HCT116 (cell line): ENCODE data around the gene LRRK1. TPM values are rescaled to one million over a fixed set of nuclear protein-coding genes. Genes with fewer than 3 reads are reported as not detected.

Experiments used
- ATAC-seq: fragments of 200-7000 bp; cut with Tn5 transposase; 2 replicates; pipeline ENCODE4 v1.9.1; 2020; ENCODE audit warnings: mild to moderate bottlenecking, moderate library complexity
- BruUV-seq: library from RNA; stranded (reverse); fragments of 400-500 nt; replicated peaks from 2 replicates; lab custom pipeline; 2021; lab: Mats Ljungman, UMichigan
- CTCF ChIA-PET: fragments of 300-600 bp; sonication (Branson Sonifier 250); formaldehyde crosslinking; loops from one replicate; lab custom pipeline; 2021; ENCODE audit warnings: antibody characterized with exemption; lab: Charles Lee
- POLR2A ChIA-PET: fragments of 300-600, 350-600 bp; sonication (Branson Sonifier 250); formaldehyde crosslinking; loops from one replicate; lab custom pipeline; 2021; ENCODE audit warnings: antibody characterized with exemption; lab: Charles Lee
- RAD21 ChIA-PET, 2 experiments: fragments of 300-600 bp; sonication (Branson Sonifier 250); formaldehyde crosslinking; loops; one replicate each; lab custom pipeline; 2023; ENCODE audit warnings: low total read pairs in 2 of 2; ENCODE audit not compliant: uncharacterized antibody in 2 of 2, unreplicated experiment in 2 of 2, low non-redundant PET in 1 of 2; lab: Charles Lee
- DNase-seq: peaks from one replicate; pipeline ENCODE4 v3.0.0-alpha.2; 2010; ENCODE audit warnings: low read depth, low spot score
- H2AFZ ChIP-seq: fragments of 200-600 bp; shearing (Covaris generic), sonication (generic); 2 replicates; pipeline ENCODE4 v1.6.1; 2017; ENCODE audit warnings: low read depth, mixed run types, mixed read lengths, antibody characterized with exemption, low read length; ENCODE audit not compliant: poor library complexity, severe bottlenecking
- H3K27ac ChIP-seq: 2 replicates; pipeline ENCODE4 v1.5.1; 2012; ENCODE audit warnings: low read depth, low read length
- H3K27me3 ChIP-seq: fragments of 200-600 bp; sonication (generic); 2 replicates; pipeline ENCODE4 v1.6.1; 2016; ENCODE audit warnings: mixed run types, low read length, mixed read lengths; ENCODE audit not compliant: insufficient read depth
- H3K36me3 ChIP-seq, 2 experiments: fragments of 200-500 bp in 1 of 2; fragments of 200-600 bp in 1 of 2; sonication (Bioruptor generic) in 1 of 2; sonication (generic) in 1 of 2; 2 replicates each; pipeline versions ENCODE4 v1.5.1 to v1.6.1; 2014 to 2016; ENCODE audit warnings: low read length in 2 of 2, inconsistent platforms in 1 of 2, mixed read lengths in 1 of 2, mixed run types in 1 of 2; ENCODE audit not compliant: insufficient read depth in 2 of 2, control insufficient read depth in 1 of 2
- H3K4me1 ChIP-seq, 2 experiments: fragments of 200-600 bp in 1 of 2; sonication (generic) in 1 of 2; 2 replicates each; pipeline versions ENCODE4 v1.5.1 to v1.6.1; 2012 to 2017; ENCODE audit warnings: low read length in 2 of 2, inconsistent platforms in 1 of 2, mild to moderate bottlenecking in 1 of 2, mixed read lengths in 1 of 2, mixed run types in 1 of 2, moderate library complexity in 1 of 2; ENCODE audit not compliant: insufficient read depth in 2 of 2, control insufficient read depth in 1 of 2
- H3K4me2 ChIP-seq: fragments of 200-600 bp; sonication (generic); 2 replicates; pipeline ENCODE4 v1.6.1; 2017; ENCODE audit warnings: mixed run types, low read length, mixed read lengths
- H3K4me3 ChIP-seq, 2 experiments: fragments of 200-600 bp in 1 of 2; sonication (generic) in 1 of 2; replicated peaks in 1 of 2; 2 replicates each; pipeline ENCODE4 v1.5.1; 2011 to 2016; ENCODE audit warnings: low read length in 2 of 2, control low read depth in 1 of 2, low read depth in 1 of 2, mild to moderate bottlenecking in 1 of 2, mixed read lengths in 1 of 2, mixed run types in 1 of 2
- H3K79me2 ChIP-seq: fragments of 200-600 bp; sonication (generic); 2 replicates; pipeline ENCODE4 v1.6.1; 2017; ENCODE audit warnings: mild to moderate bottlenecking, mixed run types, low read length, moderate library complexity, mixed read lengths; ENCODE audit not compliant: insufficient read depth
- H3K9ac ChIP-seq: fragments of 200-600 bp; sonication (generic); 2 replicates; pipeline ENCODE4 v1.6.1; 2016; ENCODE audit warnings: low read length, mixed read lengths
- H3K9me2 ChIP-seq: fragments of 200-600 bp; sonication (generic), shearing (Covaris generic); 2 replicates; pipeline ENCODE4 v1.6.1; 2017; ENCODE audit warnings: mixed run types, mild to moderate bottlenecking, moderate library complexity; ENCODE audit not compliant: insufficient read depth
- H3K9me3 ChIP-seq, 2 experiments: fragments of 200-500 bp in 1 of 2; fragments of 200-600 bp in 1 of 2; sonication (Bioruptor generic) in 1 of 2; sonication (generic) in 1 of 2; 2 replicates each; pipeline ENCODE4 v1.6.1; 2014 to 2017; ENCODE audit warnings: low read length in 2 of 2, mixed read lengths in 2 of 2, inconsistent platforms in 1 of 2, low read depth in 1 of 2, mild to moderate bottlenecking in 1 of 2, mixed run types in 1 of 2, moderate library complexity in 1 of 2; ENCODE audit not compliant: control insufficient read depth in 1 of 2, insufficient read depth in 1 of 2
- H4K20me1 ChIP-seq: fragments of 200-600 bp; sonication (generic), shearing (Covaris generic); 2 replicates; pipeline ENCODE4 v1.6.1; 2017; ENCODE audit warnings: mixed run types, mild to moderate bottlenecking, moderate library complexity; ENCODE audit not compliant: insufficient read depth
- ATF3 ChIP-seq: IDR thresholded peaks from 2 replicates; pipeline ENCODE4 v1.6.1; 2012
- EGR1 ChIP-seq: IDR thresholded peaks from 2 replicates; pipeline ENCODE4 v1.6.1; 2012; ENCODE audit warnings: low read depth
- POLR2AphosphoS5 ChIP-seq: IDR thresholded peaks from 2 replicates; pipeline ENCODE4 v1.6.1; 2011; ENCODE audit warnings: mild to moderate bottlenecking, low read depth, low read length, moderate library complexity
- RAD21 ChIP-seq: IDR thresholded peaks from 2 replicates; pipeline ENCODE4 v1.6.1; 2012; ENCODE audit warnings: low read depth, mild to moderate bottlenecking
- TCF7L2 ChIP-seq: IDR thresholded peaks from 2 replicates; pipeline ENCODE4 v1.7.0; 2011; ENCODE audit warnings: borderline replicate concordance, inconsistent platforms; ENCODE audit not compliant: insufficient read depth, insufficient read length; ENCODE audit errors: extremely low read depth
- YY1 ChIP-seq: IDR thresholded peaks from 2 replicates; pipeline ENCODE4 v1.6.1; 2011; ENCODE audit warnings: low read length, low read depth, moderate library complexity, mild to moderate bottlenecking; ENCODE audit not compliant: insufficient replicate concordance; ENCODE audit errors: extremely low read depth
- intact Hi-C: fragments of 100-400 bp; cut with micrococcal nuclease; formaldehyde crosslinking; loops from 2 replicates; pipeline ENCODE4 v1.10.0; 2022
- total RNA-seq: library from RNA; stranded (reverse); gene quantifications from one replicate; pipeline ENCODE4 v1.2.1, GENCODE V29; 2021; ENCODE audit not compliant: unreplicated experiment

The LRRK1 gene
- total RNA-seq, 1 experiment from 2014 or later = 21.6 TPM

- Histone ChIP-seq H3K36me3 (no peaks in the 10 kb centered on the region), H3K9me3 (no peaks in the 10 kb centered on the region), H3K9ac (no peak overlapping the region), H4K20me1 (no peaks in the 10 kb centered on the region), H3K4me3 (no peak overlapping the region), H3K4me2 (no peak overlapping the region)
- intact Hi-C loops = no loop called here
- no TSS peak for BruUV-seq
- CTCF ChIA-PET = interaction anchor here (1.6 kb wide), 1 partner anchor 26 kb away, joined by 4 read pairs; no protein-coding TSS in a partner anchor
- RAD21 ChIA-PET = no interaction called here
- ATAC-seq = no peak
- TF ChIP-seq YY1 (no peak), RAD21 (no peak)
- TF ChIP-seq, all 23 proteins: peak for 0
- H2AFZ ChIP-seq = no peak overlapping the region
- DNase-seq = no peak
- H3K79me2 ChIP-seq = no peaks in the 10 kb centered on the region
- POLR2A ChIA-PET = no interaction called here
- H3K27me3 ChIP-seq = no peaks in the 10 kb centered on the region
- peaks cover 0 to 3% of the 10 kb centered on the region in 2 experiments; a peak in 1 of 4 replicates for H3K4me1 ChIP-seq
- no peaks in the 10 kb centered on the region for H3K9me2 ChIP-seq
- H3K27ac ChIP-seq = no peak overlapping the region
Measured at GRCh38 chr15:100944244-100944895, 25.2 kb downstream of the LRRK1 start.

GRCh38 chr15:100944986-100945385 is 25.8 kb downstream of the LRRK1 start:
- no TSS peak for BruUV-seq
- Histone ChIP-seq H3K36me3 (no peaks in the 10 kb centered on the region), H3K4me2 (no peak overlapping the region), H3K9ac (no peak overlapping the region), H3K4me1 (peaks cover 0 to 3% of the 10 kb centered on the region in 2 experiments; a peak in 1 of 4 replicates), H3K9me3 (no peaks in the 10 kb centered on the region), H3K79me2 (no peaks in the 10 kb centered on the region), H3K4me3 (no peak overlapping the region), H3K27me3 (no peaks in the 10 kb centered on the region)
- intact Hi-C loops = no loop called here
- RAD21 ChIA-PET = no interaction called here
- no peak for TF ChIP-seq EGR1
- TF ChIP-seq POLR2AphosphoS5 = no peak
- no peak for TF ChIP-seq TCF7L2
- no peak for TF ChIP-seq ATF3
- TF ChIP-seq, all 23 proteins: peak for 0
- ChIA-PET POLR2A (no interaction called here), CTCF (interaction anchor here (1.6 kb wide), 1 partner anchor 27 kb away, joined by 4 read pairs; no protein-coding TSS in a partner anchor)
- H2AFZ ChIP-seq = no peak overlapping the region
- no peak overlapping the region for H3K27ac ChIP-seq
- H4K20me1 ChIP-seq = no peaks in the 10 kb centered on the region
- DNase-seq (no peak), ATAC-seq (no peak)
- H3K9me2 ChIP-seq = no peaks in the 10 kb centered on the region
